Activated CD4-positive, alpha-beta memory T cell treated with anti-CD3 and anti-CD28 coated beads for 36 hours (primary cell): ENCODE data around the gene CNBP. TPM values are rescaled to one million over a fixed set of nuclear protein-coding genes. Genes with fewer than 3 reads are reported as not detected.
"Not testable (repeated sequence)": the region's sequence is repeated elsewhere in the genome, so short reads cannot be mapped to it uniquely, and the experiment has no call there.

Source experiments
- CTCF ChIA-PET: fragments of 350-600 bp; sonication (Branson Sonifier 250); formaldehyde crosslinking; loops from one replicate; lab custom pipeline; 2021; ENCODE audit warnings: antibody characterized with exemption, inconsistent platforms; lab: Charles Lee
- POLR2A ChIA-PET: fragments of 350-600 bp; sonication (Branson Sonifier 250); formaldehyde crosslinking; loops from one replicate; lab custom pipeline; 2021; ENCODE audit warnings: antibody characterized with exemption; lab: Charles Lee
- DNase-seq: peaks from one replicate; pipeline ENCODE4 v3.0.0-alpha.2; 2020
- H3K27ac Mint-ChIP-seq: one replicate; pipeline ENCODE4 v1.8.0; 2021; ENCODE audit warnings: mixed read lengths
- H3K27me3 Mint-ChIP-seq: one replicate; pipeline ENCODE4 v1.8.0; 2021; ENCODE audit warnings: mixed read lengths
- H3K36me3 Mint-ChIP-seq: one replicate; pipeline ENCODE4 v1.8.0; 2021; ENCODE audit warnings: mixed read lengths
- H3K4me1 Mint-ChIP-seq: one replicate; pipeline ENCODE4 v1.8.0; 2021; ENCODE audit warnings: low read depth, mixed read lengths
- H3K4me3 Mint-ChIP-seq: one replicate; pipeline ENCODE4 v1.8.0; 2021; ENCODE audit warnings: mild to moderate bottlenecking, mixed read lengths
- H3K9me3 Mint-ChIP-seq: one replicate; pipeline ENCODE4 v1.8.0; 2021; ENCODE audit warnings: mixed read lengths
- intact Hi-C: fragments of 100-400 bp; cut with micrococcal nuclease; formaldehyde crosslinking; loops from one replicate; pipeline ENCODE4 v1.15.1; 2023
- total RNA-seq, 2 experiments: library from RNA; stranded (reverse); gene quantifications; one replicate each; pipeline ENCODE4 v1.2.3, GENCODE V29; 2021

The CNBP gene
- total RNA-seq, 2 experiments from 2014 or later = 342 to 348 TPM

GRCh38 chr3:129184396-129184657, 631 bp upstream of the CNBP start:
- peak; percentile 43 for DNase-seq
- no peaks in the 10 kb centered on the region for H3K9me3 Mint-ChIP-seq
- intact Hi-C loops = loop anchor here (1.0 to 5.0 kb wide), 9 partner anchors 8 to 457 kb away; partner anchors contain the start of genes ACAD9, COPG1, IFT122 and ISY1
- H3K4me1 Mint-ChIP-seq = peaks cover 21% of the 10 kb centered on the region
- peak overlapping the region; percentile 96 for H3K27ac Mint-ChIP-seq
- CTCF ChIA-PET = interaction anchor here (2.1 to 5.3 kb wide), 3 partner anchors 23 to 168 kb away, joined by 6 to 30 read pairs (median 23); partner anchors contain the start of gene ISY1
- peaks cover 36% of the 10 kb centered on the region for H3K36me3 Mint-ChIP-seq
- POLR2A ChIA-PET = interaction anchor here (0.7 to 3.6 kb wide), 6 partner anchors 22 to 127 kb away, joined by 3 to 29 read pairs (median 6); partner anchors contain the start of gene RAB43
- H3K27me3 Mint-ChIP-seq = no peaks in the 10 kb centered on the region
- peak overlapping the region; percentile 97 for H3K4me3 Mint-ChIP-seq

DNA sequence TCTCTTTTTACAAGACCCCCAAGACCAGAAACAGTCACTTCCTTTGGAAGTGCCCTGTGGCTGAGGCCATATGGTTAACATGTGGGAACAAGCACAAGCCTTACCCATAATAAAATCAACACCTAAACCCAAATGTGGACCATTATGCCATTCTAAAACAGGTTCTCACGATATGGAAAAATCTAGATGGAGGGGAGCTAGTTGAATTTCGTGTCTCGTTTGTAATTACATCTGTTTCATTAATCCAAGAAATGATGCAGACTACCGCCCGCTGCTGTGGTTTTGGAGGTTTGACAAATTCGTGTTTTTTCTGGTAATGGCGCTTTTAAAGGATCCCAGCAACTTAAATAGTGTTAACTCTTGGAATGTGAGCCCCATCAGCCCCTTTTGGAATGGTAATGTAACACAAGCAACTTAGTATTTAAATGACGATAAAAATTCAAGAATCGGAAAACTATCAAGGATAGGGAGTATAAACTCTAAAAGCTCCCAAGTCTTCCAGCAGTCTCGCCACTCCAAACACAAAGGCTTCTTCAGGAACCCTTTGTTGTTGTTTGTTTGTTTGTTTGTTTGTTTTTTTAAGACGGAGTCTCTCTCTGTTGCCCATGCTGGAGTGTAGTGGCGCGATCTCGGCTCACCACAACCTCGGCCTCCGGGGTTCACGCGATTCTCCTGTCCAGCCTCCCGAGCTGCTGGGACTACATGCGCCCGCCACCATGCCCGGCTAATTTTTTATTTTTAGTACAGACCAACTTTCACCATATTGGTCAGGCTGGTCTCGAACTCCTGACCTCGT, 1.1 kb downstream of the CNBP start:
- H3K27ac Mint-ChIP-seq = peak overlapping the region; percentile 96
- H3K36me3 Mint-ChIP-seq = peaks cover 48% of the 10 kb centered on the region
- POLR2A ChIA-PET = interaction anchor here (0.6 to 3.6 kb wide), 14 partner anchors 19 to 257 kb away, joined by 3 to 29 read pairs (median 4); partner anchors contain the start of genes COPG1, IFT122, MBD4 and RAB43
- H3K4me1 Mint-ChIP-seq = peaks cover 35% of the 10 kb centered on the region
- CTCF ChIA-PET = interaction anchor here (1.0 to 5.3 kb wide), 6 partner anchors 21 to 166 kb away, joined by 3 to 30 read pairs (median 5); partner anchors contain the start of genes COPG1 and ISY1
- no peaks in the 10 kb centered on the region for H3K9me3 Mint-ChIP-seq
- no peaks in the 10 kb centered on the region for H3K27me3 Mint-ChIP-seq
- intact Hi-C loops = loop anchor here (1.0 to 5.0 kb wide), 7 partner anchors 56 to 455 kb away; partner anchors contain the start of genes ACAD9, IFT122 and RAB7A
- peak overlapping the region; percentile 97 for H3K4me3 Mint-ChIP-seq
- peak; percentile 45 for DNase-seq

- POLR2A ChIA-PET = interaction anchor here (0.8 to 3.6 kb wide), 6 partner anchors 19 to 134 kb away, joined by 3 to 29 read pairs (median 8); partner anchors contain the start of genes COPG1 and RAB43
- DNase-seq = no peak
- Mint-ChIP-seq H3K36me3 (peaks cover 53% of the 10 kb centered on the region), H3K4me1 (peaks cover 39% of the 10 kb centered on the region), H3K4me3 (peak overlapping the region; percentile 97), H3K27me3 (no peaks in the 10 kb centered on the region), H3K9me3 (no peaks in the 10 kb centered on the region), H3K27ac (peak overlapping the region; percentile 96)
- intact Hi-C loops = loop anchor here (2.0 to 5.0 kb wide), 6 partner anchors 57 to 455 kb away; partner anchors contain the start of genes ACAD9, IFT122 and RAB7A
- CTCF ChIA-PET = interaction anchor here (0.6 to 5.3 kb wide), 7 partner anchors 20 to 155 kb away, joined by 3 to 30 read pairs (median 4); partner anchors contain the start of genes COPG1 and ISY1
Measured at GRCh38 chr3:129181819-129182218, 1.9 kb downstream of the CNBP start.

DNA sequence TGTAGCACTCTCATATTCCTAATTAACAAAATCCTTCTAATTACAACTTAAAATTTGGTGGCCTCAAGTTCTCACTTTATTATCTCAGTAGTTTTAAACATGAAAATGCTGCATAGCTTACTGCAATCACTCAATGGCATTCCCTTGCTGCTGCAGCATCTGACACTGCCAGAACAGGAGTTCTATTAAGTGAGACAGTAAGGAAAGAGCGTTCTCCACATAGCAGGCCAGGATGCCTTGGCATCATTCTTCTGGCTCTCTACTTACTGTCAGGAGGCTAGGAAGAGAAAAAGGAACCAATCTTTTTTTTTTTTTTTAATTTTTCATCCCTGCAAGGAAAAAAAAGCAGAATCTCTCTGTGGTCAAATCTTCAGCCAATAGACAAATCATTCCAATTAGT, 3.2 kb downstream of the CNBP start:
- no peaks in the 10 kb centered on the region for H3K9me3 Mint-ChIP-seq
- peaks cover 53% of the 10 kb centered on the region for H3K4me1 Mint-ChIP-seq
- DNase-seq = no peak
- peak overlapping the region; percentile 96 for H3K27ac Mint-ChIP-seq
- H3K27me3 Mint-ChIP-seq = no peaks in the 10 kb centered on the region
- CTCF ChIA-PET = interaction anchor here (1.1 to 5.3 kb wide), 3 partner anchors 19 to 66 kb away, joined by 5 to 30 read pairs (median 23); partner anchors contain the start of gene ISY1
- H3K36me3 Mint-ChIP-seq = peaks cover 66% of the 10 kb centered on the region
- POLR2A ChIA-PET = interaction anchor here (0.7 to 1.0 kb wide), 2 partner anchors 18 to 31 kb away, joined by 4 read pairs; no protein-coding TSS in a partner anchor
- intact Hi-C loops = loop anchor here (5.0 kb wide), 5 partner anchors 127 to 453 kb away; partner anchors contain the start of genes ACAD9, IFT122 and RAB7A
- peak overlapping the region; percentile 97 for H3K4me3 Mint-ChIP-seq

DNA sequence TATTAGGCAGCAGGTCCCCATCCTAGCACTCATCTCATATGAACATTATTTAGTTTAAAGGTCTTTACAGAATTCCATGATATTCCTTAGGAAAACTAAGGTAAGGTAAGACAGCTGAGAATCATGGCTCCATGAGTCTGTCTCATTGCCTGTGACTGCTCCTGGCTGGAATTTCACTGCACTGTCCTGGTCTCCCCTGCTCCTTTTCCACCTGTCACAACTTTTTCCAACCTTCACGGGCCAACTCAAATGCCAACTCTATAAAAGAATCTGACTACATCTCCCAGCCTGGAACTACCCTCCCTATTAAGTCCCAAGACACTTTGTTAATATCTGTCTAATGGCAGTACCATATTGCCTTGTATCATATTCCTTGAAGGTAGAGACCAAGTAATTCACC, 7.6 kb downstream of the CNBP start:
- Mint-ChIP-seq H3K36me3 (peaks cover 54% of the 10 kb centered on the region), H3K4me3 (peak overlapping the region; percentile 6), H3K27ac (peak overlapping the region; percentile 79), H3K27me3 (no peaks in the 10 kb centered on the region), H3K4me1 (peaks cover 80% of the 10 kb centered on the region), H3K9me3 (no peaks in the 10 kb centered on the region)
- intact Hi-C loops = loop anchor here (1.0 to 2.0 kb wide), 2 partner anchors 8 to 13 kb away; no protein-coding TSS in a partner anchor
- no peak for DNase-seq
- CTCF ChIA-PET = interaction anchor here (0.9 to 1.5 kb wide), 4 partner anchors 8 to 146 kb away, joined by 3 to 13 read pairs (median 4); partner anchors contain the start of genes COPG1 and ISY1
- POLR2A ChIA-PET = interaction anchor here (1.0 kb wide), 1 partner anchor 73 kb away, joined by 3 read pairs; the partner anchor contains the start of gene COPG1

DNA sequence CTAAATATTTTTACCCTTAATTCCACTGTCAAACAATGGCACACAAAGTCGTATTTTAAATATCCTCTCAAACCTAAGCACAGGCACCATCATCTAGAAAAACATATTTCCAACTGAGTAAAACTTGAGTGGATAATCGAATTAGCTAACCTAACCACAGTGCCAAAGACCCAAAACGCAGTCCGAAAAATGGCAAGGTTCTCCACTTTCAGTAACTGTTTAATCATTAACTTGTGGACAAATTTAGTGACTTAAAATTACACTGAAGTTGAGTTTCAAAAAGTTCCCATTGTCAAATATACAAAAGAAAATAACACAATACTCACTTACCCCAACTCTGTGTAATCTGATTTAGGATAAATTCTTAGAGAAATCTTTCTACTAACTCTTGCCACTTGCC, 10.0 kb downstream of the CNBP start:
- Mint-ChIP-seq H3K27ac (peak overlapping the region; percentile 18), H3K4me3 (no peak overlapping the region), H3K36me3 (peaks cover 54% of the 10 kb centered on the region), H3K9me3 (no peaks in the 10 kb centered on the region), H3K27me3 (no peaks in the 10 kb centered on the region), H3K4me1 (peaks cover 64% of the 10 kb centered on the region)
- DNase-seq = no peak
- ChIA-PET POLR2A (no interaction called here), CTCF (interaction anchor here (2.0 kb wide), 1 partner anchor 12 kb away, joined by 7 read pairs; no protein-coding TSS in a partner anchor)
- intact Hi-C loops = no loop called here

GRCh38 chr3:129173206-129173605, 10.5 kb downstream of the CNBP start:
- H3K4me3 Mint-ChIP-seq = no peak overlapping the region
- H3K36me3 Mint-ChIP-seq = peaks cover 53% of the 10 kb centered on the region
- intact Hi-C loops = no loop called here
- no peaks in the 10 kb centered on the region for H3K27me3 Mint-ChIP-seq
- no peak for DNase-seq
- no peak overlapping the region for H3K27ac Mint-ChIP-seq
- peaks cover 59% of the 10 kb centered on the region for H3K4me1 Mint-ChIP-seq
- CTCF ChIA-PET = interaction anchor here (2.0 to 3.1 kb wide), 2 partner anchors 11 kb away, joined by 7 to 17 read pairs; no protein-coding TSS in a partner anchor
- H3K9me3 Mint-ChIP-seq = no peaks in the 10 kb centered on the region
- POLR2A ChIA-PET = no interaction called here

DNA sequence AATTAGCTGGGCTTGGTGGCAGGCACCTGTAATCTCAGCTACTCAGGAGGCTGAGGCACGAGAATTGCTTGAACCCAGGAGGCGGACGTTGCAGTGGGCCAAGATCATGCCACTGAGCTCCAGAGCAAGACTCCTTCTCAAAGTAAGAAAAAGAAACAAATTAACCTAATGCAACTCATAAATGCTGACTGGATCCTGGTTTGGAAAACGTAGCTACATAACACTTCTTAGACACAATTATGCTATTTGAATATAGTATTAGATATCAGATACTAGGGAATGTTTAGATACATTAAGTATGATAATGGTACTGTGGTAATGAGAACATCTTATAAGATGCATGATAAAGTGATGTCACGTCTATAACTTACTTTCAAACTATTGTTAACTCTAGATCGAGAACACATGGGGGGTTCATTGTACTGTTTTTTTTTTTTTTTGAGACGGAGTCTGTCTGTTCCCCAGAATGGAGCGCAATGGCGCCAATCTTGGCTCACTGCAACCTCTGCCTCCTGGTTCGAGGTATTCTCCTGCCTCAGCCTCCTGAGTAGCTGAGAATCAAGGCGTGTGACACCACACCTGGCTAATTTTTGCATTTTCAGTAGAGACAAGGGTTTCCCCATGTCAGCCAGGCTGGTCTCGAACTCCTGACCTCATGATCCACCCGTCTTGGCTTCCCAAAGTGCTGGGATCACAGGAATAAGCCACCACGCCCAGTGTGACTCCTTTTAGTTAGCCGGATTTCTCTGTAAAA, 16.9 kb downstream of the CNBP start:
- Mint-ChIP-seq H3K4me1 (peaks cover 21% of the 10 kb centered on the region), H3K27ac (no peak overlapping the region), H3K4me3 (no peak overlapping the region), H3K9me3 (no peaks in the 10 kb centered on the region), H3K36me3 (peaks cover 49% of the 10 kb centered on the region), H3K27me3 (no peaks in the 10 kb centered on the region)
- ChIA-PET CTCF (interaction anchor here (0.8 to 1.0 kb wide), 3 partner anchors 10 to 150 kb away, joined by 3 to 4 read pairs (median 3); a partner anchor contains a TSS), POLR2A (interaction anchor here (0.5 kb wide), 1 partner anchor 126 kb away, joined by 3 read pairs; no protein-coding TSS in a partner anchor)
- intact Hi-C loops = no loop called here
- no peak for DNase-seq

DNA sequence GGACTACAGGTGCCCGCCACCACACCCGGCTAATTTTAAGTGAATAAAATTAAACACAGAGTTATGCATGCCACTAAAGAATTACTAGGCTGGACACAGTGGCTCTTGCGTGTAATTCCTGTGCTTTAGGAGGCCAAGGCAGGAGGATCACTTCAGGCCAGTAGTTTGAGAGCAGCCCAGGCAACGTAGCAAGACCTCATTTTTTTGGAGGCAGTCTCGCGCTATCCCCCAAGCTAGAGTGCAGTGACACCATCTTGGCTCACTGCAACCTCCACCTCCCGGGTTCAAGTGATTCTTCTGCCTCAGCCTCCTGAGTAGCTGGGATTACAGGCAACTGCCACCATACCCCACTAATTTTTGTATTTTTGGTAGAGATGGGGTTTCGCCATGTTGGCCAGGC, 18.1 kb downstream of the CNBP start:
- H3K4me3 Mint-ChIP-seq, DNase-seq, H3K27me3 Mint-ChIP-seq, H3K27ac Mint-ChIP-seq, intact Hi-C loops, H3K9me3 Mint-ChIP-seq: not testable (repeated sequence)
- H3K36me3 Mint-ChIP-seq = peaks cover 45% of the 10 kb centered on the region
- ChIA-PET CTCF (interaction anchor here (0.6 to 1.0 kb wide), 2 partner anchors 31 to 112 kb away, joined by 3 to 4 read pairs; no protein-coding TSS in a partner anchor), POLR2A (interaction anchor here (1.0 kb wide), 1 partner anchor 9 kb away, joined by 4 read pairs; no protein-coding TSS in a partner anchor)
- H3K4me1 Mint-ChIP-seq = peaks cover 14% of the 10 kb centered on the region

- DNase-seq = no peak
- Mint-ChIP-seq H3K4me1 (peaks cover 23% of the 10 kb centered on the region), H3K9me3 (no peaks in the 10 kb centered on the region), H3K36me3 (peaks cover 36% of the 10 kb centered on the region), H3K27me3 (no peaks in the 10 kb centered on the region), H3K27ac (peak overlapping the region; percentile 23), H3K4me3 (no peak overlapping the region)
- ChIA-PET CTCF (no interaction called here), POLR2A (no interaction called here)
- intact Hi-C loops = no loop called here
Measured at GRCh38 chr3:129164500-129164899, 19.2 kb downstream of the CNBP start.
